NCI-H2081 treated with DMSO at 0.1 percent for 48 hours (cell line): ENCODE data around the gene TMEM30A.
A peak's percentile ranks its signal among the peaks of the same experiment; 100 is the strongest.

Experiments
- DNase-seq: peaks from one replicate; lab custom pipeline; 2025; lab: John Stamatoyannopoulos, UW

TMEM30A gene

GRCh38 chr6:75262716-75263400 is 21.7 kb downstream of the TMEM30A start:
- no peak for DNase-seq

DNA sequence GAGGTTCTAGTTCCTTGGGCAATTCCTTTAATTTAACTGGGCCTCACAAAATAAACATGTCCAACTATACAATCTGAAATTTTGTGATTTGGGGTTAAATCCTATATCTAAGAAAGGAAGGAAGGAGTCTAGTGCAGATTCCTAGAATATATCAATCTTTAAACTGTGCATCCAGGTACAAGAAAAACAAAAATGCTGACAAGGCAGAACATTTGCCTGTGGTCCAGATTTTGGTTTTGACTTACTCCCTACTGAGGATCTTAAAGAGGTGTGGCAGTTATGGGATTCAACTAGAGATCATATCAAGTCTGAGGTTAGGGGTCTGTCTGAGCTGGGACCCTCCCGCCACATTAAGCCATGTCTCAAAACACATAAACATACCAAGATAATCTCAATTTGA is 23.3 kb downstream of the TMEM30A start:
- no peak for DNase-seq

DNA sequence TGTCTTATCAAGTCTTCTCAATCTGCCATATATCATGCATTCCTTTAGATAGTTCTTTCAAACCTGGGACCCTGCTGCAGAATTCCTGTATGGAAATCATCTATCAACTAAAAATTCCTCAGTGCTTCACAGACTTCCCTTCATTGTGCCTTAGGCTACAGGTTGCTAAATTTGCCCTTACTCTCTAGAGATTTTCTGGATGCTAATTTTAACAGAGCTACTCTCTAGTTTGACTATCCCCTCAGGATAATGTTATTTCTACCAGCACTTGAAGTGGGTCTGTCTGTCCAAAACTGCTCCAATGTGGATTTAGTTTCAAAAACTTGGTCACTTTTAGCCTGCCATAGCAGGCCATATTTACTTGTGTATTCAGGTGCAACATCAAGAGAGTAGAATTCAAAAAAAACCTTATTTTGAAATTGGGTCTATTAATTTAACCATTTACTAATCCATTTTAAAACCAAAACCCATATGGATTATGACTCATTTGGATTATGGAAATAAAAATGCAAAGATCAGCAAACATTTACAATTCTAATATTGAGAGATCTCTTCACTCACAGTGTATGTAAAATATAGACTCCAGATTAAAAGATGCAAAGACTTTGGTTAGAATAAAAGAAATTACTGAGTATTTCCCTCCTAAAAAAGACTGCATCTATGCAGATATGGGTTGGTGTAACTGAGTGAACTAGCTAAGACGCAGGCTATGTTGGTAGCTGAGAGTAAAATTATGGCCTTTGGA is 27.1 kb downstream of the TMEM30A start:
- no peak for DNase-seq

DNA sequence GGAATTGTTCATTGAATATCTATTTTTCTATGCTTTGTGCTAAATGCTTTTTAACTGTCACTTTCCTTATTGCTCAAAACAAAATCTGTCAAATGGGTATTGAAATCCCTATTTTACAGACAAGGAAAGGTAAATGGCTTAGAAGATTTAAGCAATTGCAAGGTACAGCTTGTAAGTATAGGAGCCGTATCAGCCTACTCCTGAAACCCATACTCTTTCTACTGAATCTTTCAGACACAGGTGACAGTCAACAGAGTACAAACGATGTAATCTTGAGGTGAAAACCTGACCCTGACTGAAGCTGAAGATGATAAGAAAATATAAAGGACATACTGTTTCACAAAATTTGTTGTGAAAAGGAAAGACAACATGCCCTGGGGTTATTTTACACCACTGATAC is 34.0 kb downstream of the TMEM30A start:
- DNase-seq = no peak

GRCh38 chr6:75249837-75250236 is 34.8 kb downstream of the TMEM30A start:
- no peak for DNase-seq

DNA sequence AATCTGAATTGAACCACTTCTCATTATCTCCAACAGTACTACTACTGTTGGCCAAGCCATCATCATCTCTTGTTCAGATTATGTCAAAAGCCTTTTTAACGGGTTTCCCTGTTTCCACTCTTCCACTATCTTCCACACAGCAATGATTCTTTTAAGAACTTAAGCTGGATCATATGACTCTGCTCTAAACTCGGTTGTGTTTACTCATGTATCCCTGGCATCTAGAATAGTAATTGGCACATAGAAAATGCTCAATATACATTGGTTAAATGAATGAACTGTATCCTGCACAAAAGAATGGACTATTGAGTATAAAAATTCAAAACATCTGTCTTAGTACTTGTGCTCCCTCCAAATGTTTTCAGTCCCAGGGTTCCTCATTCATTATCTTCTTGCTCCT is 38.2 kb downstream of the TMEM30A start:
- no peak for DNase-seq

DNA sequence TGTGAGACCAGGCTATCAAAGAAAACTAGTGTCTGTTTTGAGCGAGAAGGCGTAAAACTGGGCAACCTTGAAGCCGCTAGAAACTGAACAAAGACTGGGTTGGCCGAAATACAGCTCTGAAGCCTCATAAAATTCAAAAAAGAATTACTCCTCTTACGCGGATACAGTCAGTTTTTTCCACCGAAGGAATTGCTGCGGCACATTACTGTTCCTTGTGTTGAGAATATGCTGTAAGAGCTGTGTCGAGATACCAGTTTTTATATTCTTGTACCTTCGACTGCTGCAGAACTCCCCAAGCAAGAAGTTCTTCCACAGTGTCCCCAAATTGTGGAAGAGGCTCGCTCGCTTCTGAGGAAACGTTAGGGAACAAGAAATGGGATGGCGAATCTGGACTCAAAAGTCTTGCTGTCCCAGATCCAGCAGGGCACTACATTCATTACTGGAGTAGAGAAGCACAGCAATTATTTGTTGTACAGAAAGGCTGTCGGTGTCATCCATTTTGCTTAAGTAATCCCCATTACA is 40.5 kb downstream of the TMEM30A start:
- no peak for DNase-seq

DNA sequence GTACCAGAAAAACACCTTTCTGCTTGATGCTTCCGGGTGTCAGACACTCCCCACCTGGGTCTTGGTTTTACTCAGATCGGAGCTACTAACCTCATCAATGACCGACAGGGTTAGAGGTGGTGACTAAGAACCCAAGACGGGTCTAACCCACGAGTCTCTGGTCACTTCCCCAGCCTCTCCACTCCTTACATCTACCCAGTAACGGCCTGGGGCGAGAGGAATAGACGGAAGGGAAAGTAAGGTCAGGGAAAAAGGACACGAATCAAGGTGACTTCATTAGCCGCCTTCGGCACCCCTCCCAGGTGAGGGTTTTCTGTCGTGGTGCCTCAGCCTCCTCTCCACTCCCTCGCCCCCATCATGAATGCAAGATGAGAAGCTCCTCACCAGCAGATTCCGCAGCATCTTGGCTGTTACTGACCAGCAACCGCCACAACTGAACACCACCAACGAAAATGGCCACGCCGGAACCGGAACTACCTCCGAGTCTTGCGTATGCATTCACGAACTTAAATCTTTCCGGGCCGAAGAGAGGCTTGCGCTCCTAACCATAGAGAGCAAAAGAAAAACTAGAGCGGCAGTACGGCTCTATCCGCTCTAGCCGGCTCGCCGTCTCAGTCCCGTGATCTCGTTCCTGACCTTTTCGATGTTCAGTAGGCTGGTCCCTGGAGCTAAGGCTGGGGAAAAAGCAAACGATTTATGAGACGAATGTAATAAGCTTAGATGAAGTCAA is 41.1 kb downstream of the TMEM30A start, which contains the start of gene COX7A2:
Gene COX7A2, minus strand, starts transcription at position 469 of the 730 bp plus-strand sequence. Its CDS starts 67 bp downstream, at position 402.
- DNase-seq = peak; percentile 91

GRCh38 chr6:75236630-75237029 is 48.0 kb downstream of the TMEM30A start:
- no peak for DNase-seq

GRCh38 chr6:75235271-75235670 is 49.3 kb downstream of the TMEM30A start:
- no peak for DNase-seq

DNA sequence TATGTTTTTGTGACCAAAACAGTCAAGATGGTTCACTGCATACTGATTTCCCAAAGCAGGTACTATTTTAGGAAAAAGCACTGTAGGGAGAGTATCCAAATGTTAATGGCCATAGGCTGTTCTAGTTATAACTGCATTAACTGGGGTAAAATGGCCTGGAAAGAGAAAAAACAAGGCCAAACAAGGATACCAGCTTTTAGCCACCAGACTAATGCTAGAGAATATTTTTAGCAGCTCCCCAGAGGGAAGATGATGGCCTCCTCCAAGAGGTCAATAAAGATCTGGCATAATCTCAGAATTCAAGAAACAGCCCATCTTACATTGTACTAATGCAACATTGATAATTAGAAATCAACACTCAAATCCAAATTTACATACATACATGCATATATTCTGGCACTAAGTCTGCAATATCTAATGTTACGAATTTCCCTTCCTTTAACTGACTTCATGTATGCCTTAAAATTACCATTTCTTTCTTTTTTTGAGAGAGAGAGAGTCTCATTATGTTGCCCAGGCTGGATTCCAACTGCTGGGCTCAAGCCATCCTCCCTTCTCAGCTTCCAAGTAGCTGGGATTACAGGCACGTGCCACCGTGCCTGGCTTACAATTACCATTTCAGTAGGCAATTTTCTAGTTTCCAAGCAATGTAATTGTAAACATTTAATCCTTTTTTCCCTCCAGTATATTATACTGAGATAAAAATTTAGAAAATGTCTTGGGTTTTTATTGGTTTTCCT is 50.3 kb downstream of the TMEM30A start:
- DNase-seq = no peak

- DNase-seq = no peak
Observed at GRCh38 chr6:75233092-75233615, 51.4 kb downstream of the TMEM30A start.

DNA sequence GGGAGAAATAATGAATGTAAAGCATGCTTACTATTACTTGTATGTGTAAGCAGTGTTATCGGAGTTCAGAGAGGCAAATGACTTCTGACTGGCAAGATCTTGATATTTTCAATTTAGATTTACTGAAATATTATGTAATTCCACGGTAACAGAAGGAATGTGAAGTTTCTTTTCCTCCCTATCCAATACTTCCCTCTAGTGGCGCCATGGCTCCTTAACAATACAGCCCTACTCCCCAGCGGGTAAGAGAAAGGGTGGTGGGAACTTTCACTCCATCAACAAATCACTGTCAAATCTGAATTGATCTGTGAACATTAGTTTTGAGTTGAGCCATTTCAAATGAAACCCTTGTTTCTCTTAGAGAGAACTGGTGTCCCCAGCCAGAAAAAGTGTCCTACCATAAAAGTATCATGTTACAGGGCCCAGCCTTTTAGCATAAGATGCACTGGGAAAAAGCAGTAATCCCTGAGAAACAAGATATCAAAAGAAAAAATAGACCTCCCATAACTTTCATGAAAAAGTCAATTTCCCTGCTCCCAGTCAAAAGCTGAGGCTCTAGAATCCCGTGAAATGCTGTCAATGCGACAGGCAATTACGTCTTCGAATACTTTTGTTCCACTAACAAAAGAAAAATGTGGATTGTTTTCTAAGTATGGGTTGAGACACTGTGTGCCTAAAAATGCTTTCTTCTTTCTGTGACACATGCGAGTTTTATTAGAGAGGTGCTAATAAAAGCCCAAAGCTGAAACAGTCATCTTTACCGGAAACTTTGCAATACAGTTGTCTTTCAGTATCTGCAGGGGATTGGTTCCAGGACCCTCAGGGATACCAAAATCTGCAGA is 53.9 kb downstream of the TMEM30A start:
- no peak for DNase-seq

DNA sequence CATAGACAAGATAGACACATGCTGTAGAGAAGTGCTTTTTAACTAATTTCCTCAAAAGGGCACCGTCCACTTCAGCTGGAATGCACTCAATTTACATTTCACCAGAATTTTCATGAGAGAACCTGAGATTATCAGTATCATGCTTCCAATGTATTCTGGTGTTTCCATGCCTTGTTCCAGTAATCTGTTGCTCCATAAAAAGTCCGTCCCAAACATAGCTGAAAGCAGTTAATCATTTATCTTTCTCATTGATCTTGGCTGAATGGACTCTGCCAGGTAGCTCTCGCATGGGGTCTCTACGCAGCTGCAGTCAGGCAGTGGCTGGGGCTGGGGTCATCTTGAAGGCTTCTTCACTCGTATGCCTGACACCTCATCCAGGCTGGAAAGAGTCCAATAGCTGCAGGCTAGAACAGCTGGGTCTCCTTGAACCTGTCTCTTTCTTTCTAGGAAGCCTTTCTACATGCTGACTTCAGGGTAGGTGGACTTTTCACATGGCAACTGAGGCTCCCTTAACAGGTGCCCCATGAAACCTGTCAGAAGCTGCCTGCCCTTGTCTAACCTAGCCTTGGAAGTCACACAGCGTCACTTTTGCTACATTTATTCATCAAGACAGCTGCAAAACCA is 60.2 kb downstream of the TMEM30A start:
- DNase-seq = no peak

DNA sequence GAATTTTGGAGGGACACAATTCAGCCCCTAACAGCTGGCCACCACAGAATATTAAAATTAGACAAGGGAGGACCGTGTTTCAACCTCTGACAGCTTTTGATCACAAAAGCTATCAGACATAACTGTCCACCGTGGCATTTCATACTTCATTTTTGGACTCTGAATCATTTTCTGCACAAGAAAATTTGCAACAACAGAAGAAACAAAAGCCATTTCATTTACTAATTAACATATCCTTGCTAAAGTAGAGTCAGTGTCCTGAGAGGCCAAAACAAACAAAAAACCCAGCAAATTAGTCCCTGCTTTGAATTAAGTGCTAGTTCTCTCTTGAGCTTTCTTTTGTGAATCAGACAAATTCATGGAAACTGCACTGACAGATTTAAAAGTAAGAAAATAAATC is 61.2 kb downstream of the TMEM30A start:
- DNase-seq = no peak

GRCh38 chr6:75222261-75222660 is 62.3 kb downstream of the TMEM30A start:
- no peak for DNase-seq

DNA sequence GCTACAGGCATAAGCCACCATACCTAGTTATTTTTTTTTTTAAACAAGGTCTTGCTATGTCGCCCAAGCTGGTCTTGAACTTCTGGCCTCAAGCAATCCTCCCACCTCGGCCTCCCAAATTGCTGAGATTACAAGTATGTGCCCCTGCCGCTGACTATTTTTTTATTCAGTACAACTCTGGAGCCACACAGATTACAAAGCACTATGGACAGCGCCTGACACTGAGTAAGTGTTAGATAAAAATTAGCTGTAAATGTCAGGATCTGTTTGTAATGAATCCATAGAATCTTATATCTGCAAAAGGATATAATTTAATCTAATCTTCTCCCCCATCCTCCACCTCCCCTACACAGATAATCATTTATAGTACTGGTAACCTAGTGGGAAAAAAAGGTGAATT is 63.5 kb downstream of the TMEM30A start:
- DNase-seq = no peak

GRCh38 chr6:75220357-75220756 is 64.2 kb downstream of the TMEM30A start:
- DNase-seq = no peak

DNA sequence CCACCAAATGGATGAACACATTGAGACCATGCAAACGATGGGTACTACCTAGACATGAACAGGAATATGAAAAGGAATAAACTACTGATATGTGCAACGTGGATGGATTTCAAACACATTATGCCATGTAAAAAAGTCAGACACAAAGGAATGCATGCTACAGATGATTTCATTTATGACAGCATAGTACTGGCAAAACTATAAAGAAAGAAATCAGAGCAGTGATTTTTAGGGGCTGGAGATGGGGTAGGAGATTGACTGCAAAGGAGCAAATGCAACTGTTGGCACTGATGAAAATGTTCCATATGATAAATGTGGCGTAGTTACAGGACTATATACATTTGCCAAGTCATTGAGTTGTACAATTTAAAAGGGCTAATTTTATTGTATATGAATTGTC is 65.3 kb downstream of the TMEM30A start:
- DNase-seq = no peak

GRCh38 chr6:75217193-75217592 is 67.4 kb downstream of the TMEM30A start:
- DNase-seq = no peak
